B cell (primary cell): ENCODE data around the gene ABHD12B.

Experiments
- CTCF ChIP-seq: fragments of 200-600 bp; IDR thresholded peaks from one replicate; pipeline ENCODE4 v1.8.0; 2022; ENCODE audit warnings: antibody characterized with exemption, mild to moderate bottlenecking
- EZH2 ChIP-seq: IDR thresholded peaks from 2 replicates; pipeline ENCODE4 v1.6.1; 2012; ENCODE audit warnings: borderline replicate concordance, low read depth, mild to moderate bottlenecking, moderate library complexity, low read length; ENCODE audit not compliant: insufficient read depth, poor library complexity, severe bottlenecking

- TF ChIP-seq EZH2: no peak
- no peak for TF ChIP-seq CTCF
These were observed 12.6 kb upstream of the ABHD12B start for GRCh38 chr14:50859296-50859624.
